Measurements from ENCODE around the gene ABCC1. TPM values are rescaled to one million over a fixed set of nuclear protein-coding genes. Genes with fewer than 3 reads are reported as not detected.

Gene ABCC1
- total RNA-seq, 1 donor from 2014 or later: 29.9 TPM

DNA sequence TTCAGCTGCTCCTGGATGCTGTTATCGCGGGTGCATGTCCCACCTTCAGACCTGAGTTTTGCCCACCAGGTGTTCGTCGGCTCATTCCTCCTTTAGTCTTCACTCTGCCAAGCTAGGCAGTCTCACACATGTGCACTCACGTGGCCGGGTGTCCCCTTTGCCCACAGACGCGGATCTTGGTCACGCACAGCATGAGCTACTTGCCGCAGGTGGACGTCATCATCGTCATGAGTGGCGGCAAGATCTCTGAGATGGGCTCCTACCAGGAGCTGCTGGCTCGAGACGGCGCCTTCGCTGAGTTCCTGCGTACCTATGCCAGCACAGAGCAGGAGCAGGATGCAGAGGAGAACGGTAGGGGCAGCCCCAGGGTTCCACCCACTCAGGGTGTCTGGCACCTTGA, 140.8 kb downstream of the ABCC1 start:
- Mint-ChIP-seq H3K4me1 (ENCODE audit: low read depth, unreplicated experiment) (peaks cover 2% of the 10 kb centered on the region), H3K27ac (ENCODE audit: unreplicated experiment) (no peak overlapping the region), H3K36me3 (ENCODE audit: unreplicated experiment) (no peaks in the 10 kb centered on the region), H3K4me3 (ENCODE audit: unreplicated experiment) (no peak overlapping the region), H3K9me3 (ENCODE audit: unreplicated experiment) (peaks cover 2% of the 10 kb centered on the region), H3K27me3 (ENCODE audit: unreplicated experiment) (peaks cover 3% of the 10 kb centered on the region)
- no peak for DNase-seq
- no peak for TF ChIP-seq CTCF (IDR thresholded peaks at IDR 0.05; ENCODE audit: partially characterized antibody, unreplicated experiment)

DNA sequence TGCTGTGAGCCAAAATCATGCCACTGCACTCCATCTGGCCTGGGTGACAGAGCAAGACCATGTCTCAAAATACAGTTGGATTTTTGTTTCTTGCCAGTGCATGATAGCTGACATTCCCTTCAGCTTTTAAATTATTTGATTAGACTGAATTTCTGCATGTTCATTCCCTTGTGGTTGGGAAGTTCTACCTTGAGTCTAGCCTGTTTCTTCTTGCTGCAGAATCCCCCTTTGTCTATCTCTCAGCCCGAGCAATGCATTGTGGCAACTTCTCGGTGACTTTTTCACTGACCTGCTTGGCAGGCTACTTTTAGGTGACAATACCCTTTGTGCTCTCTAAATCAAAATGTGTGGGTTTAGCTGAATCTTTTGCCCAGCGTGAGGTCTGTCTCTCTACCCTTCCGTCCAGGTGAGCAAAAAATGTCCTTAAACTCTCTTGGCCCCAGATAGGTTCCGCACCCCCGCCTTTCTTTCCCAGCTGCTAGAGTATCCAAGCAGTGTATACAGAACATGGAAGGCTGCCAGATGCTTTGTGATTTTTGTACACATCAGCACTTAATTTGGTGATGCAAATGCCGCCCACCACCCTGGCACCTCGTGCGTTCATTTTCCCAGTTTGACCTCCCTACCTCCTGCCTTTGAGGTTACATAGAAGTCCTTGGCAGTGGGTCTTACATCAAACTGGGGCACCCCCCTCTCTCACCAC, 143.7 kb downstream of the ABCC1 start:
- peaks cover 2% of the 10 kb centered on the region for H3K9me3 Mint-ChIP-seq (ENCODE audit: unreplicated experiment)
- H3K4me1 Mint-ChIP-seq (ENCODE audit: low read depth, unreplicated experiment): peaks cover 4% of the 10 kb centered on the region
- H3K4me3 Mint-ChIP-seq (ENCODE audit: unreplicated experiment): no peak overlapping the region
- no peak for DNase-seq
- H3K27me3 Mint-ChIP-seq (ENCODE audit: unreplicated experiment): peaks cover 3% of the 10 kb centered on the region
- no peaks in the 10 kb centered on the region for H3K36me3 Mint-ChIP-seq (ENCODE audit: unreplicated experiment)
- no peak for TF ChIP-seq CTCF (IDR thresholded peaks at IDR 0.05; ENCODE audit: partially characterized antibody, unreplicated experiment)
- no peak overlapping the region for H3K27ac Mint-ChIP-seq (ENCODE audit: unreplicated experiment)

DNA sequence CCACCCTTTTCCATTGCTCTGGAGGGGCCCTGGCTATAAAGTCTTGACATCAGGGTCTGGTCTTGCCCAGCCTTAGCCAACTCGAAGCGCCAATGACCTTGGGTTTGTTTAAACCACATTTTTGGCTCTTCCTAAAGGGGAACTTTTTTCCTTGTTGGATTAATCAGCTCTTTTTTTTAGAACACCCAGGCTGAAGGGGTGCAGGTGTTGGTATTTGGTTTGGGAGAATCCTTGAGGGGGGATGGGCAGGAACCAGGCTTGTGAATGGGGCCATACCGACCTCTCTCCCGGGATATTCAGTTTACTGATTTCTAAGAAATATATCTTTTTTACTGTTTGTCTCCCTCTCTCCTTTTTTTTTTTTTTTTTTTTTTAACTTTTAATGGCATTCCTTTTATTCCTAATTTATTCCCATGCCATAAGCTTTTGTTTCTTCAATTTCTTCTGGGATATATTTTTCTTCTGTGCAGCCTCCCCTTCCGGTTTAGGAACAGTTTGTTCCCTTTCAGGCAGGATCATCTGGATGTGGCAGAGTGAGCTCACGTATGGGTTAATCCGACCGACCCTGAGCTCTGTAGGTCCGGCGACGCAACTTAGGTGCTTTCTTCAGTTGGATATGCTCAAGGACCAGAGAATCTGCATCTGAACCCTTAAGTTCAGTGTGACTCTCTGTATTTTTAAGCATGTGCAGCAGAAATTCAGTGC, 144.4 kb downstream of the ABCC1 start:
- peaks cover 2% of the 10 kb centered on the region for H3K9me3 Mint-ChIP-seq (ENCODE audit: unreplicated experiment)
- peaks cover 3% of the 10 kb centered on the region for H3K27me3 Mint-ChIP-seq (ENCODE audit: unreplicated experiment)
- H3K27ac Mint-ChIP-seq (ENCODE audit: unreplicated experiment): no peak overlapping the region
- no peak overlapping the region for H3K4me3 Mint-ChIP-seq (ENCODE audit: unreplicated experiment)
- TF ChIP-seq CTCF (IDR thresholded peaks at IDR 0.05; ENCODE audit: partially characterized antibody, unreplicated experiment): no peak
- DNase-seq: no peak
- H3K36me3 Mint-ChIP-seq (ENCODE audit: unreplicated experiment): no peaks in the 10 kb centered on the region
- peaks cover 4% of the 10 kb centered on the region for H3K4me1 Mint-ChIP-seq (ENCODE audit: low read depth, unreplicated experiment)

- Mint-ChIP-seq H3K36me3 (ENCODE audit: unreplicated experiment) (no peaks in the 10 kb centered on the region), H3K4me1 (ENCODE audit: low read depth, unreplicated experiment) (peaks cover 4% of the 10 kb centered on the region), H3K27ac (ENCODE audit: unreplicated experiment) (no peak overlapping the region), H3K9me3 (ENCODE audit: unreplicated experiment) (peaks cover 2% of the 10 kb centered on the region), H3K27me3 (ENCODE audit: unreplicated experiment) (peaks cover 3% of the 10 kb centered on the region), H3K4me3 (ENCODE audit: unreplicated experiment) (no peak overlapping the region)
- no peak for TF ChIP-seq CTCF (IDR thresholded peaks at IDR 0.05; ENCODE audit: partially characterized antibody, unreplicated experiment)
- DNase-seq: no peak
These were observed 146.2 kb downstream of the ABCC1 start for GRCh38 chr16:16095646-16096045.
